NCI-H2029 treated with DMSO at 0.1 percent for 48 hours (cell line): ENCODE results near the gene KLRF2.

ENCODE experiments used
- DNase-seq: peaks from one replicate; lab custom pipeline; 2025; lab: John Stamatoyannopoulos, UW

Gene KLRF2

GRCh38 chr12:9888665-9889273 is 7.5 kb downstream of the KLRF2 start:
- DNase-seq = no peak

GRCh38 chr12:9895215-9895971 is 14.1 kb downstream of the KLRF2 start:
- DNase-seq = no peak

DNA sequence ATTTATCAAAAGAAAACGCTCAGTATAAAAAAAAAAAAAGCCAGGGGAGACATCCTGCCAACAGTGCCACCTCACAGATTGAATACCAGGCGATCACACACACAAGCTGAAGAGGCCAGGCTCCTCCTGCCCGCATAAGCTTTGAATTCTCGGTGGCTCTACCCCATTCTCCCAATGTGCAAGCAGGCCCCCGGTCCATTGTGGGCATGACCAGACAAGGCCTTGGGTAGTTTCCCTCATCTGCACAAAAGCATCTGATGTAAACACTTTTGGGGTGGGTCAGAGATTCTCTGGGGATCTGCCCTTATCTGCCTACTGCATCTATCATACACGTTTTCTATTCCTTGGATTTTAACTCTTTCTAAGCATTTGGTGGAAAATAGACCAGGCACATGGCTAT is 16.2 kb downstream of the KLRF2 start:
- no peak for DNase-seq

GRCh38 chr12:9899209-9899608 is 17.9 kb downstream of the KLRF2 start:
- DNase-seq = no peak

DNA sequence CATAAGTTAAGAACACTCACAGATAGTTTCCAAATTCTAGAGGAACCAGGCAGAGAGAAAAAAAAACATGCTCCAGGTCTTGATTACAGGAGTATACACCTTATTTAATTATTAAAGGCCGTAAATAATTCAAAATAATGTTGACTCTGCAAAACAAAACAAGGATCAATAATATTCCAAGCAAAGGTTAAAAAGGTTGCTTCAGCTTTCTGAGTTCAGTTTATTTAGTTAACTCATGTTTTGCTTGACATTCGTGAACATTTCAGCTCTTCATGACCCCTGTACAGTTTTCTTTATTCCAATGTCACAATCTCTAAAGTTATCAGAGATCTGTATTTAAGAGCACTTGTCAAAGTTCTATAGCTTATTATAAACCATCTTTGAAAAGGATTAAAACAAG is 19.6 kb downstream of the KLRF2 start:
- DNase-seq = no peak

GRCh38 chr12:9902539-9903228 is 21.4 kb downstream of the KLRF2 start:
- DNase-seq = no peak

DNA sequence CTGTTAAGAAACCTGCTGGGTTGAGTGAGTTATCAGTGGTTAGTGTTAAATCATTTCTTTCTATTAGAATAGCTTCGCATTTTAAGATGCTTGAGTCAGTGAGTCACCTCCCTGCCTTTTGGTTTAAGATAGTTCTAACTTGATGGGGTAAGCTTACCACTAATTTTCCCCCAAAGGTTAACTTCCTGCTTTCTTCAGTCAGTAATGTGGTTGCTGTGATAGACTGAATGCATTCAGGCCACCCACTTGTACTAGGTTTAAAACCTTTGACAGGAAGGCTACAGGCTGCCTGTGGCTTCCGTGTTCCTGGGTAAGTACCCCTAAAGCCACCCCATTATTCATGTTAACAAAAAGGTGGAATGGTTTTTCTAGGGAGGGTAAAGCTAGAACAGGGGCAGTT is 25.6 kb downstream of the KLRF2 start:
- DNase-seq = no peak

DNA sequence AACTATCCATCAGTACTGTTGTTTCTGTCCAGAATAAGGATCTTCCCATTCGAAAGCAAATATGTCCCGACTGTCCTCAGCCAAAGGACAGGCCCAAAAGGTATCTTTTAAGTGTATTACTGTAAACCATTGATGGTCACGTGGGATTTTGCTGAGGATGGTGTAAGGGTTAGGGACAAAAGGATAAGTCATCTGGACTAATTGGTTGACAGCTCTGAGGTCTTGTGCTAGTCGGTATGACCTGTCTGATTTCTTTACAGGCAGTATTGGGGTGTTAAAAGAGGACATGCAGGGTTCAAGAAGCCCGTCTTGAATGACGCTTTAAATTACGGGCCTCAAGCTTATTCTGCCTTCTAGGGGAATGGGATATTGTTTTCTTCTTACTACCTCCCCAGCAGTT is 26.5 kb downstream of the KLRF2 start:
- DNase-seq = no peak

DNA sequence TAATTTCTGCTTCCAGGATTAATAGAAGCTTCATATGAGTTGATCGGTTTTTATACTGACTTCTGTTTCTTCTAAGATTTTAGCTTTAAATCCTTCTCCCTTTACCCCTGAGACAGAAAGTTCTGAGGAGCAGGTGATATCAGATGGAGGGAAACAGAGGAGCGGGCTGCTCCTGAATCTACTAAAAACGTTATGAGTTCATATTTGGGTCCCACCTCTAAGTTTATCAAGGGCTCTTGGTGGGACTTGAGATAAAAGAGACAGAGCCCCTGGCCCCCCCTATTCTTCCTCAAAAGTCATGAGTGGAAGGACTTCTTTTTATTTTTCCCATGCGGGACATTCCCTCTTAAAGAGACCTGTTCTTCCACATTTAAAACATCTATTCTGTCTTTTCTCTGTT is 27.1 kb downstream of the KLRF2 start:
- DNase-seq = no peak

GRCh38 chr12:9909724-9910123 is 28.4 kb downstream of the KLRF2 start:
- DNase-seq = no peak

DNA sequence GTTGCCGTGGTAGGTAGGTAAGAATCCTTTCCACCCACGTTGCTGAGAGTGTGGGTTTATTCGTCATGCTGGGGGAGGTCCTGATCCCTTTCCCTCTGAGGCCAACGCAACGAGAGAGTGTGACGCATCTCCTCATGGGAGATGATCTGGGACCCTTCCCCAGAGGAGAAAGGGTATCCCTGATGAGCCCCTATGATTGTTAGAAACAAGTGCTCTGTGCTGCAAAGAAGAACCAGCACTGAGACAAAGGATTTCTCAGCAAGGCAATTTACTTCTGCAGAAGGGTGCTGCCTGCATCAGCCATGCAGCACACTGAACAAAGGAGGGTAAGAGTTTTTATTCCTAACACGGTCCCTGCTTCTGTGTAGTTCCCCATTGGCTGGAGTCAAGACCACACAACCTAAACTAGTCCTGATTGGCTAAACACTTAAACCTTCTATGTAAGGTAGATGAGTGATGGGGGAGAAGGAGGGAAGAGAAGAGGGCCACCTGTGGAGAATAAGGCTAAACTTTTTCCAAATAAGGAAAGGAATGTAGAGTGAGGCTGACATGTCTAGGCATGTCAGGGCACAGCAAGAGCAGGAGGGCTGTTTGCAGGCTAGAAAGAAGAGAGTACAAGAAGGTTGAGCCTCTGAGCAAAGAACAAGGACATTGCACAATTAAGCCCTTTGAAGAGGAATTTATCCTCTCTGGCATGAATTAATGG is 29.6 kb downstream of the KLRF2 start:
- DNase-seq = no peak

- DNase-seq = no peak
These were observed 30.4 kb downstream of the KLRF2 start for GRCh38 chr12:9911708-9912107.

- DNase-seq = no peak
These were observed 38.2 kb downstream of the KLRF2 start for GRCh38 chr12:9919443-9919842.

DNA sequence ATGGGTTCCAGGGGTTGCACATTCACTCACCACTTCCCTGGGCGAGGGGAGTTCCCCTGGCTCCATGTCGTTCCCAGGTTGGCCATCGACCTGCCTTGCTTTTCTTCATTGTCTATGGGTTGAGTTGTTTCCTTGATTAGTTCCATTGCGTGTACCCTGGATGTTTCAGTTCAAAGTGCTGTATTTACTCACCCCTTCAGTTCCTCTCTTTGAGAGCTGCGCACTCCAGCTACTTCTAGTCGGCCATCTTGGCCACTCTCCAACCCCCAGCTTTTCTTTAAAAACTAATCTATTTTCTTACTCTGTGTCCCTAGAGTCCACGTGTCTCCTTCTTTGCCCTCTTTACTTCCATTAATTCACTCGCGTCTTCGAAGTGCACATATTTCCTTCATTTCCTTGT is 39.2 kb downstream of the KLRF2 start:
- DNase-seq = no peak

GRCh38 chr12:9922429-9922828 is 41.1 kb downstream of the KLRF2 start:
- no peak for DNase-seq

DNA sequence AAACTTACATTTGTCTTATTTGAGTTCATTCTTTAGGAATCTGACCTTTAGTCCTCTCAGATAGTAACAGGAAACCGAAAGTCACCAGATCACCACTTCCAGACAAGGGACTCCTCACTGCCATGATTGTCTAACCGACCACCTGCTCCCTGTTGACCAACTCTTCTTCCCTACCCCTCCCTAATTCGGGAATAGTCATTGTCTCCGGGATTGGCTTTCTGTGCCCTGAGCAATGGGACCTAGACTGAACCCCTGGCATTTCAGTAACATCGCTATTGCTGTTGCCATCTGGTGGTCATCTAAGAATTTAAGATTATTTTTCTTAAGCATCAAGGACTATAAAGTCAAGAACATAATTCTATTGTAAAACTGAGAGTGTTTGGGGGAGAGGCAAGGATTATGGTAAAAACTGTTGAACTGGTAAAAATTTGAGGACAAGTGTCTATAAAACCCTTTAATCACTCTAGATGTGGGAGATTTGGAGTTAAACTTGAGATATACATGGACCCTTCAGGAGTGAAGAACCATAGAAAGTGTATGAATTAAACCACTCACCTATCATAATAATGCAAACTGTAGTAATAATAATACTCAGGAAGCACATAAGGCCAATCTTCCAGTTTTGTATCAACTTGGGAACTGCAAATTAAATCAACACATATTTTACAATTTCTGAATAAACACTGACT is 44.6 kb downstream of the KLRF2 start:
- DNase-seq = no peak

DNA sequence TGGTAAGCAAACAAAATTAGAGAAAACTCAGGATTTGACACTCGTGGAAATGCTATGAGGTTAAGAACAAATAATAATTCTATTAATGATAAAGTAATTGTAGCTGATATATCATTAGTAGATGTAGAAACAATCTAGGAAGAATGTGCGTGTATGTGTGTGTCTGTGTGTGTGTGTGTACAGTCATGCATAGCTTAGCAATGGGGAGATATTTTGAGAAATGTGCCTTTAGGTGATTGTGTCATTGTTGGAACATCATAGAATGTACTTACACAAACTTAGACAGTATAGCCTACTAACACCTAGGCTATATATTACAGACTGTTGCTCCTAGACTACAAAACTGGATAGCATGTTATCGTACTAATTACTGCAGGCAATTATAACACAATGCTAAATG is 45.6 kb downstream of the KLRF2 start:
- no peak for DNase-seq

DNA sequence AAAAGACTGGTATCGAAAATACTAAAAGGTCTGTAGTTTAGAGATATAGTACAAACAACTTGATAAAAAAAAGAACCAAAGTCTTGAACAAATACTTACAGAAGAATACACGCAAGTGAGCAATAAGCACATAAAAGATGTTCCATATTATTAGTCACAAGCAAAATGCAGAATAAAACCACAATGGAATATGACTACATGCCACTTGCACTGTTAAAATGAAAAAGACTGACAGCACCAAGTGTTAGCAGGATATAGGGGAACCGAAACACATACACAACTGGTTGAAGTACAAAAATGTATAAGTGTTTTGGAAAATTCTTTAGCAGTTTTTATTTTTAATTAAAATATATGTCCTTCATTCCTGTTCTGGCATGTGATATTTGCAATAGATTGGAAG is 47.3 kb downstream of the KLRF2 start:
- no peak for DNase-seq

DNA sequence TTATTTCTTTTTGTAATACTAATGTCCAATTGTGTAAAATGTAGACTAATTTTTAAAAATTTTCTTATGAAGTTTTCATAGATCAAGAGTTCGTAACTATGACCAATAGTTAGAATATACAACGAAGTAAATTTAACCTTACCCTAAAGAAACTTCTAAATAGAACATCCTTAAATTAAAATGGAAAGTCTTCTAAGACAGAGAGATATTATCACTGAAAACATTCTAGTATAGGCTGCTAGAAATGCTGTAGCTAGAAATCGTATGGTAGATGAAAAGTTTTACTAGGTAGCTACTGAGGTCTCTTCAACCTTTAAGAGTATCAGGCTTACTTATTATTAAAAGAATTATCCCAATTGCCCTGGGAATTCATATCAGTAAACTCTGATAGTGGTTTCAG is 50.0 kb downstream of the KLRF2 start:
- no peak for DNase-seq

- no peak for DNase-seq
These were observed 51.0 kb downstream of the KLRF2 start, which contains the start of gene CLEC2A for GRCh38 chr12:9932270-9932669. Gene CLEC2A, minus strand, starts transcription at chr12:9932370. Its CDS starts 41 bp downstream, at chr12:9932329.

DNA sequence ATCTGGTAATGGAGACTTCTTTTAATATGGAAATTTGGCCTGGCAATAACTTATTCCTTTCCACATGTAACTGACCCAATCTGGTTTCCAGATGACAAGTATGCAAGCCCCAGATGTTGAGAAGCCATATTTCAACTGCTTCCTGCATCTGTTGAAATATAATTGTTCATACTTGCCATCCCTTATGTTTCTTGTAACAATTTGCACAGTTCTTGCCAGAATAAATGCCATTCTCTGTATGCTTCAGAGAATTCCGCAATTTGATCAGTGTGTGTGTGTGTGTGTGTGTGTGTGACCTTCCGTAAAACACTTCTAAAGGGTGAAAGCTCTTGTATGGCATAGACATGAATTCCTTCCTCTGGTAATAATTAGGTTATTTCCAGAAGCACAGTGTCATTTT is 52.7 kb downstream of the KLRF2 start:
- DNase-seq = no peak

- no peak for DNase-seq
These were observed 53.7 kb downstream of the KLRF2 start for GRCh38 chr12:9935026-9935425.
